ENCODE results near the gene CNTNAP5. TPM values are rescaled to one million over a fixed set of nuclear protein-coding genes. Genes with fewer than 3 reads are reported as not detected.

CNTNAP5 gene
- total and polyA plus RNA-seq, 2 of the 13 experiments (the other 11 are each of a cell fraction or from before 2014, with no cell fraction given) = not detected

DNA sequence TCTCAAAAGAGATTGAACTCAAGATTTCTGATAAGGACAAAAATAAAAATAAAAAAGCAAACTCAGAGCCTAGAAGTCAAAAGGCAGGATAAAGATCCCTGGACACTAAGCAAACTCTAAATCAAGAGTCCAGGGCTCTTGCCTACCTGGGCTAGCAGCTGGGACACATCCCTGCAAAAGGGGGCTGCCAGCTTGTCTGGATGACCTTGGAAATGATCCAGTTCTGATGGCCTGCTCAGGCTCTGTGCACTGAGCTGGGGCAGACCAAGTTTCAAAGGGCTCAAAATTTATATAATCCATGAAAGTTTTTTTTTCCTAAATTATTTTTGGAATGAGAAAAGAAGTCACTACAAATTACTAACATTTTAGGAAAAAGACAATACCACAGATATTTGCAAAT, 557.3 kb downstream of the CNTNAP5 start:
- CTCF ChIA-PET (ENCODE audit: low intra/inter-chr PET ratio, low total read pairs) = no interaction called here

DNA sequence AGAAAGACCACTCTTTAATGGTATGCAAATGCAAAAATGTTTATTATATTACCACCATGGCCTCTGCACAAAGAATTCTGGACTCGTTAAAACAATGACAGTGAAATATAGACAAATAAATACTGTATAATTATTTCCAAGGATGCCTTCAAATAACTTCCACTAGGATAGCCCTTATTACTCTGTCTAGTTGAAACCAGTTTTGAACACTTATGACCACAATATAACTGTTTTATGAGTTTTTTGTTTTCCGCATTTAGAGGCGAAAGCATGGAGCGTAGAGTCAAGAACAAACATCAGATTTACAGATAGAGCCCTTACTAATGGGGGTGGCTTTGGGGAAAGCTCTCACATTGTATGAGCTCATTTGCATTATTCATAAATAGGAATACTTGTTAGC, 559.5 kb downstream of the CNTNAP5 start:
- intact Hi-C loops (cut with micrococcal nuclease; ENCODE audit: unreplicated experiment) = no loop called here
- Histone ChIP-seq H3K79me2 (ENCODE audit: insufficient read depth, low read length) (no peaks in the 10 kb centered on the region), H3K9me3 (ENCODE audit: low read length) (no peaks in the 10 kb centered on the region; the same call in 1 of the 2 replicates), H3K27me3 (ENCODE audit: control insufficient read depth in 1 of 2, insufficient read depth in 2 of 2, low read length in 2 of 2) (peaks cover 0 to 11% of the 10 kb centered on the region in 2 experiments; a peak in 1 of 5 replicates), H3K9ac (ENCODE audit: insufficient read depth, low read depth, low read length) (no peak overlapping the region), H3K27ac (ENCODE audit: extremely low read length, insufficient read depth, low read length) (no peak overlapping the region), H2AFZ (ENCODE audit: low read length) (no peak overlapping the region), H4K20me1 (ENCODE audit: insufficient read depth, low read length) (no peaks in the 10 kb centered on the region), H3K4me3 (replicated peaks in 1 of 3; ENCODE audit: insufficient read depth in 1 of 3, low read depth in 2 of 3, low read length in 3 of 3) (no peak overlapping the region), H3K4me1 (ENCODE audit: insufficient read depth, low read length) (peaks cover 27% of the 10 kb centered on the region), H3K4me2 (ENCODE audit: low read depth, low read length) (no peak overlapping the region), H3K36me3 (replicated peaks in 1 of 2; ENCODE audit: control insufficient read depth in 1 of 2, insufficient read depth in 2 of 2, low read length in 2 of 2) (no peaks in the 10 kb centered on the region)
- no TSS peak for BruUV-seq (replicated peaks)
- no peak for DNase-seq (ENCODE audit: low spot score)
- no peak for FAIRE-seq
- POLR2A ChIA-PET = no interaction called here
- CTCF ChIA-PET (ENCODE audit: low intra/inter-chr PET ratio, low total read pairs) = no interaction called here
- WGBS (ENCODE audit: low lambda C conversion rate) = 89% methylated on average over 4 of the region's 4 CpGs
- in situ Hi-C loops (cut with HindIII; ENCODE audit: extremely low pct_ligation_motif_present, low pct_unique_long_range_greater_than_20kb) = no loop called here
- no peak for TF ChIP-seq ZFP41 (CRISPR knock-in tag; IDR thresholded peaks at IDR 0.05; ENCODE audit: borderline replicate concordance)
- no peak for TF ChIP-seq KDM1A (CRISPR knock-in tag; IDR thresholded peaks at IDR 0.05)
- TF ChIP-seq, protein P1, sequence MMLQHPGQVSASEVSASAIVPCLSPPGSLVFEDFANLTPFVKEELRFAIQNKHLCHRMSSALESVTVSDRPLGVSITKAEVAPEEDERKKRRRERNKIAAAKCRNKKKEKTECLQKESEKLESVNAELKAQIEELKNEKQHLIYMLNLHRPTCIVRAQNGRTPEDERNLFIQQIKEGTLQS (CRISPR knock-in tag; IDR thresholded peaks at IDR 0.05) = no peak
- no peak for TF ChIP-seq SOX5 (CRISPR knock-in tag; IDR thresholded peaks at IDR 0.05; ENCODE audit: borderline replicate concordance)
- TF ChIP-seq NR2F1 (CRISPR knock-in tag; IDR thresholded peaks at IDR 0.05) = no peak
- TF ChIP-seq NR2F6 (IDR thresholded peaks at IDR 0.05) = no peak
- TF ChIP-seq NR2F6 (CRISPR knock-in tag; IDR thresholded peaks at IDR 0.05) = no peak
- TF ChIP-seq ZNF263 (CRISPR knock-in tag; IDR thresholded peaks at IDR 0.05) = no peak
- no peak for TF ChIP-seq SRY (CRISPR knock-in tag; IDR thresholded peaks at IDR 0.05)
- TF ChIP-seq, protein P2, sequence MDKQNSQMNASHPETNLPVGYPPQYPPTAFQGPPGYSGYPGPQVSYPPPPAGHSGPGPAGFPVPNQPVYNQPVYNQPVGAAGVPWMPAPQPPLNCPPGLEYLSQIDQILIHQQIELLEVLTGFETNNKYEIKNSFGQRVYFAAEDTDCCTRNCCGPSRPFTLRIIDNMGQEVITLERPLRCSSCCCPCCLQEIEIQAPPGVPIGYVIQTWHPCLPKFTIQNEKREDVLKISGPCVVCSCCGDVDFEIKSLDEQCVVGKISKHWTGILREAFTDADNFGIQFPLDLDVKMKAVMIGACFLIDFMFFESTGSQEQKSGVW (CRISPR knock-in tag; IDR thresholded peaks at IDR 0.05; ENCODE audit: borderline replicate concordance) = no peak
- no peak for ATAC-seq

More for the DNA sequence above, 557.3 kb downstream of the CNTNAP5 start:
- H3K4me1 ChIP-seq (ENCODE audit: insufficient read depth, low read length) = peaks cover 32% of the 10 kb centered on the region
- DNase-seq (ENCODE audit: low spot score) (no peak), ATAC-seq (peak; percentile 72), FAIRE-seq (no peak)
- no peak overlapping the region for H3K27ac ChIP-seq (ENCODE audit: extremely low read length, insufficient read depth, low read length)
- no peaks in the 10 kb centered on the region for H4K20me1 ChIP-seq (ENCODE audit: insufficient read depth, low read length)
- H2AFZ ChIP-seq (ENCODE audit: low read length) = no peak overlapping the region
- H3K4me2 ChIP-seq (ENCODE audit: low read depth, low read length) = no peak overlapping the region
- BruUV-seq (replicated peaks) = no TSS peak
- H3K4me3 ChIP-seq (replicated peaks in 1 of 3; ENCODE audit: insufficient read depth in 1 of 3, low read depth in 2 of 3, low read length in 3 of 3) = no peak overlapping the region
- H3K27me3 ChIP-seq (ENCODE audit: control insufficient read depth in 1 of 2, insufficient read depth in 2 of 2, low read length in 2 of 2) = peaks cover 0 to 11% of the 10 kb centered on the region in 2 experiments; a peak in 1 of 5 replicates
- H3K36me3 ChIP-seq (replicated peaks in 1 of 2; ENCODE audit: control insufficient read depth in 1 of 2, insufficient read depth in 2 of 2, low read length in 2 of 2) = no peaks in the 10 kb centered on the region
- H3K9ac ChIP-seq (ENCODE audit: insufficient read depth, low read depth, low read length) = no peak overlapping the region
- TF ChIP-seq, protein P3, sequence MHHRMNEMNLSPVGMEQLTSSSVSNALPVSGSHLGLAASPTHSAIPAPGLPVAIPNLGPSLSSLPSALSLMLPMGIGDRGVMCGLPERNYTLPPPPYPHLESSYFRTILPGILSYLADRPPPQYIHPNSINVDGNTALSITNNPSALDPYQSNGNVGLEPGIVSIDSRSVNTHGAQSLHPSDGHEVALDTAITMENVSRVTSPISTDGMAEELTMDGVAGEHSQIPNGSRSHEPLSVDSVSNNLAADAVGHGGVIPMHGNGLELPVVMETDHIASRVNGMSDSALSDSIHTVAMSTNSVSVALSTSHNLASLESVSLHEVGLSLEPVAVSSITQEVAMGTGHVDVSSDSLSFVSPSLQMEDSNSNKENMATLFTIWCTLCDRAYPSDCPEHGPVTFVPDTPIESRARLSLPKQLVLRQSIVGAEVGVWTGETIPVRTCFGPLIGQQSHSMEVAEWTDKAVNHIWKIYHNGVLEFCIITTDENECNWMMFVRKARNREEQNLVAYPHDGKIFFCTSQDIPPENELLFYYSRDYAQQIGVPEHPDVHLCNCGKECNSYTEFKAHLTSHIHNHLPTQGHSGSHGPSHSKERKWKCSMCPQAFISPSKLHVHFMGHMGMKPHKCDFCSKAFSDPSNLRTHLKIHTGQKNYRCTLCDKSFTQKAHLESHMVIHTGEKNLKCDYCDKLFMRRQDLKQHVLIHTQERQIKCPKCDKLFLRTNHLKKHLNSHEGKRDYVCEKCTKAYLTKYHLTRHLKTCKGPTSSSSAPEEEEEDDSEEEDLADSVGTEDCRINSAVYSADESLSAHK (CRISPR knock-in tag; IDR thresholded peaks at IDR 0.05; ENCODE audit: borderline replicate concordance) = no peak
- TF ChIP-seq NONO (IDR thresholded peaks at IDR 0.05) (no peak), NONO (CRISPR knock-in tag; conservative IDR thresholded peaks at IDR 0.05) (no peak), CBX2 (IDR thresholded peaks at IDR 0.05; ENCODE audit: low read depth, low read length) (no peak), CBX2 (CRISPR knock-in tag; IDR thresholded peaks at IDR 0.05; ENCODE audit: low read depth) (no peak), ESRRA (CRISPR knock-in tag; IDR thresholded peaks at IDR 0.05; ENCODE audit: low read depth) (no peak), HHEX (CRISPR knock-in tag; IDR thresholded peaks at IDR 0.05) (no peak), JUNB (CRISPR knock-in tag; IDR thresholded peaks at IDR 0.05; ENCODE audit: borderline replicate concordance) (no peak), ZKSCAN1 (IDR thresholded peaks at IDR 0.05; ENCODE audit: low read length) (no peak), ZNF335 (CRISPR knock-in tag; IDR thresholded peaks at IDR 0.05) (no peak), ZC3H13 (CRISPR knock-in tag; IDR thresholded peaks at IDR 0.05) (no peak), ZNF780A (CRISPR knock-in tag; IDR thresholded peaks at IDR 0.05) (no peak)
- intact Hi-C loops (cut with micrococcal nuclease; ENCODE audit: unreplicated experiment) (no loop called here), in situ Hi-C loops (cut with HindIII; ENCODE audit: extremely low pct_ligation_motif_present, low pct_unique_long_range_greater_than_20kb) (no loop called here)
- H3K79me2 ChIP-seq (ENCODE audit: insufficient read depth, low read length) = no peaks in the 10 kb centered on the region
- no peaks in the 10 kb centered on the region for H3K9me3 ChIP-seq (ENCODE audit: low read length)
- POLR2A ChIA-PET = no interaction called here
